ENCODE data around the gene NOMO2.
"Not testable (repeated sequence)": the region's sequence is repeated elsewhere in the genome, so short reads cannot be mapped to it uniquely, and the experiment has no call there.

The NOMO2 gene

DNA sequence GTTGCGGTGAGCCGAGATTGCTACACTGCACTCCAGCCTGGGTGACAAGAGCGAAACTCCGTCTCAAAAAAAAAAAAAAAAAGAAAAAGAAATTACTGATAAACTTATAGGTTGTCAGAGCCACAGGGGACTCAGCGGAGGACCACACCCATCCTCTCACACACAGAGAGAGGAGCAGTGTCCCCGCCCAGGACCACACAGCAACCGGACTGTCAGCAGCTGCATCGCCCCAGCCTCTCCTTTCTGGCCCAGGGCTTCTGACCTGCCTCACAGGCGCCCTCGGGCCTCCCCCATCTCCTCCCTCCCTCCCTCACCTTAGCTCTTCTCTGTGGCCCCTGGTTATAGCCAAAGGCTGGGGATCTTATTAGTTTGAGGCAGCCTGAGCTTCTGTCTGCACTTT lies 27.9 kb upstream of the NOMO2 start:
- not testable (repeated sequence) for H3K27ac Mint-ChIP-seq; H3K4me1 Mint-ChIP-seq (ENCODE audit: low read depth); DNase-seq (ENCODE audit: low spot score); H3K36me3 Mint-ChIP-seq (ENCODE audit: low read depth); H3K9me3 Mint-ChIP-seq; H3K4me3 Mint-ChIP-seq; H3K27me3 Mint-ChIP-seq (ENCODE audit: low read depth)

DNA sequence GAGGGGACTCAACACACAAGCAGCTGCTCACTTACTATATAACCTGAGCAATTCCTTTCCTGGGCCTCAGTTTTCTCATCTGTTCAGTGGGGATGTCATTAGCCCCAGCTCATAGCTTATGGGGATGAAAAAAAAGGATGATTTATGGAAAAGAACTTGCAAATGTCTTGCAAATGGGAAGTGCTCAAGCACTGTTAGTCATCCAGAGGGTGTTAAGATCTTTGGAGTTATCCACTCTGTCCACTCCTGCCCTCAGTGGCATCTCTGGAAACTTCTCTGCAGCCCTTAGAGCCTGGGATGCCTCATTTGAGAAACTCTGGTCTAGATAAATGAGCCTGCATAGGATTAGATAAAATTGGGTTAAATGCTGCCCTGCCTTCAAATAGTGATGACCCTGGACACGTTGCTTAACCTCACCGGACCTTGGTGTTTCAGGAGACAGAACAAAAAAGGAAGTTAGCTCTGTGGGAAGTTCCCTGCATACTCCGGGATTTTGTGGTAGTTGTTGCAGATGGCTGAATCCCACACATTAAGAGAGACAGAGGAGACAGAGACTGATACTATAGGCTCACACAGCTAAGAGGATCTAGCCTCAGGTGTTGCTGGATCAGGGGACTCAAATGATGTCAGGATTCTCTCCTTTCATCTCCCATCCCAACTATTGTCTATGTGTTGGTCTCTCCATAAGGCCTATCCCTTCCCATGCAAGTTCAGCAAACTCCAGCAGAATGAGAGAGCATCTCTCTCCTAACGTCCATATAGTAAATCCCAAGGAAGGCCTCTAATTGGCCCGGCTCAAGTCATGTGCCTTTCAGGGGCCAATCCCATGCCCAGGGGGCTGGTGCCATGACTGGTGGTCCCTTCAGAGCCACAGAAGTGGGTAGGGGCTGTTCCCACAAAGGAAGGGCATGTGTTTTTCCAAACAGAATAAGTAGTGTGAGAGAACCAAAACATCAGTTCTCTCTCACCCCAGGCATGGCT lies 25.0 kb upstream of the NOMO2 start:
- not testable (repeated sequence) for H3K27ac Mint-ChIP-seq; H3K27me3 Mint-ChIP-seq (ENCODE audit: low read depth); H3K4me1 Mint-ChIP-seq (ENCODE audit: low read depth); DNase-seq (ENCODE audit: low spot score); H3K9me3 Mint-ChIP-seq; H3K36me3 Mint-ChIP-seq (ENCODE audit: low read depth); H3K4me3 Mint-ChIP-seq

DNA sequence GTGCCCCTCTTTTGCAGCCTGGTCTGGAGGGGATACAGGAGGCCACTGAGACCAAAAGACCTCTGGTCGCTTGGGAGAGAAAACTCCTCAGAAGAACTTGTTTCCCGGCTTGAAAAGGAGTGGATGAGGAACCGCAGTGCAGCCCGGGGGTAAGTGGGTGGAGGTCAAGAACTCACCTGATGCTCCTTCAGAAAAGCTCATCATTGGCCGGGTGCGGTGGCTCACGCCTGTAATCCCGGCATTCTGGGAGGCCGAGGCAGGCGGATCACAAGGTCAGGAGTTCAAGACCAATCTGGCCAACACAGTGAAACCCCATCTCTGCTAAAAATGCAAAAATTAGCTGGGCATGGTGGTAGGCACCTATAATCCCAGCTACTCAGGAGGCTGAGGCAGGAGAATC lies 23.9 kb upstream of the NOMO2 start:
- not testable (repeated sequence) for H3K27ac Mint-ChIP-seq; H3K27me3 Mint-ChIP-seq (ENCODE audit: low read depth); H3K4me3 Mint-ChIP-seq; DNase-seq (ENCODE audit: low spot score); H3K36me3 Mint-ChIP-seq (ENCODE audit: low read depth); H3K9me3 Mint-ChIP-seq; H3K4me1 Mint-ChIP-seq (ENCODE audit: low read depth)

DNA sequence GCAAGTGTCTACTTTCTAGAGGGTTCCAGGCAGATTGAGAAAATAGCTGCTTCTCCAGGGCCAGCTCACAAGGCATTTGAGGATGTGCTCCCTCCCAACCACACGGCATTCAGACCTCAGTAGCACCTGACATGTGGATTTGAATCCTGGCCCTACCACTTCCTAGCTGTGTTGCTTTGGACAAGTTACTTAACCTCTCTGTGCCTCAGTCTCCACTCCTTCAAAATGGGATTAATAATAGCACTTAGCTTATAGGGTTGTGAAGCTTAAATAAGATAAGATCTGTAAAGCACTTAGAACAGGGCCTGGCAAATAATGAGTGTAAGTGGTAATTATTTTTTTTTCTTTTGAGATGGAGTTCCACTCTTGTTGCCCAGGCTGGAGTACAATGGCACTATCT lies 21.0 kb upstream of the NOMO2 start:
- Mint-ChIP-seq H3K4me1 (ENCODE audit: low read depth) (no peaks in the 10 kb centered on the region), H3K27me3 (ENCODE audit: low read depth) (no peaks in the 10 kb centered on the region), H3K4me3 (no peak overlapping the region), H3K27ac (no peak overlapping the region), H3K36me3 (ENCODE audit: low read depth) (no peaks in the 10 kb centered on the region), H3K9me3 (no peaks in the 10 kb centered on the region)
- no peak for DNase-seq (ENCODE audit: low spot score)

DNA sequence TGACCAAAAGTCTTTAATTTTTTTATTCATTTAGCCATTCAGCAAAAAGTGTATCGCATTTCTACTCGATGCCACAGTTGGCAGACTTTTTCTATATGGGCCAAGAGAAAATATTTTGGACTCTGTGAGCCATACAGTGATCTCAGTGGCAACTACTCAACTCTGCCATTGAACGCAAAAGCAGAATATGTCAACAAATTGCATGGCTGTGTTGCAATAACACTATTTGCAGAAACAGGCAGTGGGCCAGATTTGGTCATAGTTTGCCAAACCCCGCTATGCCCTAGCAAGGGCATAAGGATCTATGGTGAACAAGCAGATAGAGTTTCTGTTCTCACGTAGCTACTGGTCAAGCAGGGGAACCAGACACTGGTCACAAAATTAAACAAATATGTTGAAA lies 18.5 kb upstream of the NOMO2 start:
- not testable (repeated sequence) for H3K36me3 Mint-ChIP-seq (ENCODE audit: low read depth); H3K4me3 Mint-ChIP-seq; H3K27ac Mint-ChIP-seq; H3K27me3 Mint-ChIP-seq (ENCODE audit: low read depth); H3K4me1 Mint-ChIP-seq (ENCODE audit: low read depth); H3K9me3 Mint-ChIP-seq; DNase-seq (ENCODE audit: low spot score)

DNA sequence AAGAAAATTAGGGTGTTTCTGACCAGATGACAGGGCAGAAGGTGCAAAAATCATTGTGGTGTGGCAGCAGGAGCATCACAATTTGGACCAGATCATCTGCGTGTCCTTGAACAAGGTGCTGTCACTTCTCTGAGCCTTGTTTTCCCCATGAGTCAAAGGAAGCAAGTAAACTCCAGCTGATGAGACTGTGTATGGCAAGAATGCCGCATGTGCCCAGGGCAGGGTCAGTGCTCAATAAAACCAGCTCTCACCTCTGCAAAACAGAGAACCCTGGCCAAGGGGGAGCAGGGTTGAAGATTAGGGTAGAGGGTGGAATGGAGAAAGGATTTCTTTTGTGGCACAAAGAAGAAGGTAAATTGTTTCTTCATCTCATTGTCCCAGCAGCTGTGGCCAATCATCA lies 17.4 kb upstream of the NOMO2 start:
- not testable (repeated sequence) for H3K4me1 Mint-ChIP-seq (ENCODE audit: low read depth)

DNA sequence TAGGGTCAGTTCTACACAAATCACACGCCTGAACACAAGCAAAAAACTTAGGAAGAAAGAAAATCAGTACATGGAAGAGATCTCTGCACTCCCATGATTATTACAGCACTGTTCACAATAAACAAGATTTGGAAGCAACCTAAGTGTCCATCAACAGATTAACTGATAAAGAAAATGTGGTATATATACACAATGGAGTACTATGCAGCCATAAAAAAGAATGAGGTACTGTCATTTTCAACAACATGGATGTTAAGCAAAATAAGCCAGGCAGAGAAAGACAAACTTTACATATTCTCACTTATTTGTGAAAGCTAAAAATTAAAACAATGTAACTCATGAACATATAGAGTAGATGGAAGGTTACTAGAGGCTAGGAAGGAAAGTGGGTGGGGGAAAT lies 16.0 kb upstream of the NOMO2 start:
- not testable (repeated sequence) for H3K27ac Mint-ChIP-seq; H3K36me3 Mint-ChIP-seq (ENCODE audit: low read depth); H3K9me3 Mint-ChIP-seq; H3K27me3 Mint-ChIP-seq (ENCODE audit: low read depth); DNase-seq (ENCODE audit: low spot score); H3K4me1 Mint-ChIP-seq (ENCODE audit: low read depth); H3K4me3 Mint-ChIP-seq

More for the DNA sequence above, 17.4 kb upstream of the NOMO2 start:
- H3K4me3 Mint-ChIP-seq; H3K27ac Mint-ChIP-seq; H3K36me3 Mint-ChIP-seq (ENCODE audit: low read depth); H3K27me3 Mint-ChIP-seq (ENCODE audit: low read depth); DNase-seq (ENCODE audit: low spot score); H3K9me3 Mint-ChIP-seq: not testable (repeated sequence)

DNA sequence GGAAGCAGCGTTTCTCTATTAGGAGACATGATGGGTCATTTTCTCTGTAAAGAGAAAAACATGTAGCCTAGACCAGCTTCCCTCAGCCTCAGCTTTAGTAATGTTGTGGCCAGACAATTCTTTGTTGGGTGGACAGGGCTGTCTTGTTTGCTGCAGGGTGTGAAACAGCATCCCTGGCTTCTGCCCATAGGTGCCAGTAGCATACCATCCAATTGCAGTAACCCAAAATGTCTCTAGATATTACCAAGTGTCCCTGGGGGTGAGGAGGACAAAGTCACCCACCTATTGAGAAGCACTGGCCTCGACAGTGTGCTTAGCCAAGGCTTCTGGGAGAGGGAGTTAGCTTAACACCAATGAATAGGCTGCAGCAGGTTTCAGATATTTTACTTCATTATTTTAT lies 14.0 kb upstream of the NOMO2 start:
- H3K27ac Mint-ChIP-seq; DNase-seq (ENCODE audit: low spot score); H3K4me3 Mint-ChIP-seq; H3K9me3 Mint-ChIP-seq; H3K4me1 Mint-ChIP-seq (ENCODE audit: low read depth); H3K36me3 Mint-ChIP-seq (ENCODE audit: low read depth); H3K27me3 Mint-ChIP-seq (ENCODE audit: low read depth): not testable (repeated sequence)

DNA sequence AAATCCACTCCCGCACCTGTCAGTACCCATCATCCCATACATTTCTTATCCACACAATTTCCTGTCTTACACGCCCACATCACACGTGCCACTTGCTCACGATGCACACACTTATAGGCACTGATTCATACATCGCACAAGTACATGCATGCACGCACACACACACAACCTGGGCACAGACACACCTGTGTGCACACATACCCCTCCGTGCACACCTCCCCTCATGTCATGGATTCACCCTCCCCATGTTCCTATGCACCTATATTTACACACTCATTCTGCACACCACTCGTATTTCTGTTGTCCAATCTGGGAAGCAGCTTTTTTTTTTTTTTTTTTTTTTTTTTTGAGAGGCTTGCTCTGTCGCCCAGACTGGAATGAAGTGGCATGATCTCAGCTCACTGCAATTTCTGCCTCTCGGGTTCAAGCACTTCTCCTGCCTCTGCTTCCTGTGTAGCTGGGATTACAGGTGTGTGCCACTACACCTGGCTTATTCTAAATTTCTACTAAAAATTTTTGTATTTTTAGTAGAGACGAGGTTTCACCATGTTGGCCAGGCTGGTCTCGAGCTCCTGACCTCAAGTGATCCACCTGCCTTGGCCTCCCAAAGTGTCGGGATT lies 13.5 kb upstream of the NOMO2 start:
- H3K9me3 Mint-ChIP-seq; DNase-seq (ENCODE audit: low spot score); H3K36me3 Mint-ChIP-seq (ENCODE audit: low read depth); H3K4me3 Mint-ChIP-seq; H3K27ac Mint-ChIP-seq; H3K4me1 Mint-ChIP-seq (ENCODE audit: low read depth); H3K27me3 Mint-ChIP-seq (ENCODE audit: low read depth): not testable (repeated sequence)

DNA sequence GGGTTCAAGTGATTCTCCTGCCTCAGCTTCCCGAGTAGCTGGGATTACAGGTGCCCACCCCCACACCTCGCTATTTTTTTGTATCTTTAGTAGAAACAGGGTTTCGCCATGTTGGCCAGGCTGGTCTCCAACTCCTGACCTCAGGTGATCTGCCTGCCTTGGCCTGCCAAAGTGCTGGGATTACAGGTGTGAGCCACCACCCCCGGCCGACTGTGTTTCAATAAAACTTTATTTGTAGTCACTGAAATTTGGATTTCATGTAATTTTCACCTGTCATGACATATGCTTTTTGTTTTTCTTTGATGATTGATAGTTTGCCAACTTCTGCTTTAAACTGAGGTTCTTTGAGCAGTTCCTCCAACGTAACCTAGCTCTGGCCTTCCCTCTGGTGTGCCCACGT lies 12.0 kb upstream of the NOMO2 start:
- not testable (repeated sequence) for H3K9me3 Mint-ChIP-seq; H3K4me3 Mint-ChIP-seq; H3K4me1 Mint-ChIP-seq (ENCODE audit: low read depth); H3K27ac Mint-ChIP-seq; H3K27me3 Mint-ChIP-seq (ENCODE audit: low read depth); DNase-seq (ENCODE audit: low spot score); H3K36me3 Mint-ChIP-seq (ENCODE audit: low read depth)

DNA sequence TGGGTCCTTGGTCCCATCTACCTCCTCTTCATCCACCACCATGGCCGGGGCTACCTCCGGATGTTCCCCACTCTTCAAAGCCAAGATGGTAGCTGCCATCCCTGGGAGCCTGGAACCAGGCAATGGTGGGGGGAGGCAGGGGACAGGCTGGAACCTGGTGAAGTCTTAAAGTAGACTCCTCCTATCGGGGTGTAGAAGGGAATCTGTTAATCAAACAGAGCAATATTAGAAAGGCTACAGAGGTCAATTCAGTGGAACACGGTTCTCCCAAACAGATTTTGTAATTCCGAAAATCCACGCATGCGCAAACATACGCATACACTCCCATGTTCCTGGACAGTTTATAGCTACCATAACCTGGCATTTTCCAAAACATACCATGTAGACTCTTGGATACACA lies 11.1 kb upstream of the NOMO2 start:
- H3K27me3 Mint-ChIP-seq (ENCODE audit: low read depth); H3K9me3 Mint-ChIP-seq; H3K36me3 Mint-ChIP-seq (ENCODE audit: low read depth); H3K27ac Mint-ChIP-seq; H3K4me1 Mint-ChIP-seq (ENCODE audit: low read depth); DNase-seq (ENCODE audit: low spot score); H3K4me3 Mint-ChIP-seq: not testable (repeated sequence)

DNA sequence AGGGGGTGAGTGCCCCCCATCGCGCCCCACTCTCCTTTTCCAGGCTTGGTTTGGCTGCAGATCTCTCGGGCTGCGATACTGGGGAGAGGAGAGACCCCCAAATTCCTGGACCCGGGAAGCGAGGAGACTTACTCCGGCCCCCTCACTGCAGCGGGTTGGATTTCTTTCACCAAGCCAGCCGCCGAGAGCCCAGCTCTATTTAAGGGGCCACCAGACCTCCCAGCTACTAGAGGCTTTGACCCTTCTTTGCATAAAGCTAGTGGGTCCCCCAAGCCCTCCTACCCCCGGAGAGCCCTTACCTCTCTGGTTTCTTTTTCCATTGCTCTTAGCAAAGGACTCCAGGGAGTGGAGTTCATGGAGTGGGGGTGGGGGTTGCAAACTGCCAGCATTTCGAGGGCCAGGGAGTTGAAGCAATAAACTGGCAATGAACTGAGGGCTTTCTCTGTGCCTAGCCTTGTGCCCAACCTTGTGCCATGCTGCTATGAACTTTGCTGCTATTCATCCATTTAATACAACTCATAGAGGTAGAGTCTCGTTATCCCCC lies 9.5 kb upstream of the NOMO2 start:
- not testable (repeated sequence) for H3K27me3 Mint-ChIP-seq (ENCODE audit: low read depth); DNase-seq (ENCODE audit: low spot score); H3K27ac Mint-ChIP-seq; H3K4me1 Mint-ChIP-seq (ENCODE audit: low read depth); H3K4me3 Mint-ChIP-seq; H3K9me3 Mint-ChIP-seq; H3K36me3 Mint-ChIP-seq (ENCODE audit: low read depth)

DNA sequence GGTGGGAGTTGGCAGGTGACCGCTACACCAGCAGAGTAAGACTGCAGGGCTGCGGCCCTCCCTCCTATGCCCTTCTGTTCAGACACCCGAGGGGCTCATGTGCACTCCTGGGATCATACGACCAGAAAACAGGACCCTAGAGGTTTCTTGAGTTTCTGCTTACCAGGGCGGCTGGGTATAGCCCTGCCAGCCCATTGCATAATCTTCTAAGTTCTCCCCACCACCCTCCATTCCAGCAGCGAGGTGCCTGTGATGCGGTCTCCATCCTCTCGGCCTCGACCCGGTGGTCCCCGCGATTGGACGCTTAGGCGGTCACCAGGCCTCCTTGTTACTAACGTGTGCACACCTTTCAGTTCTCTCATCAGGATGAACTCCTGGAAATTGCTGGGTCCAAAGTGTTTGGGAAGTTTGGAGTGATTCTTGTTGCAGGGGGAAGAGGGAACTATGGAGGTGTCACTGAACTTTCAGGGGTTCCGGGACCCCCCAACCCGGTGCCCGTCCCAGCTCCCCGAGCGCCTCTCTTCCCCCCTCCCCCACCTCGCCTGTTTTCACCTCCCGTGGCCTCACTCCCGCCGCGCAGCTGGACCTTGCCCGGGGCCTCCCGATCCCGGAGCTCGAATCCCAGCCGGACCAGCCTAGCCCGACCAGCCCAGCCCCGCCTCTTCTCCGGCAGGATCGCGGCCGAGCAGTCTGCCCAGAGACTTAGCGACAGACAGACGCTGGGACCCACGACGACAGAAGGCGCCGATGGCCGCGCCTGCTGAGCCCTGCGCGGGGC lies 8.8 kb upstream of the NOMO2 start:
- not testable (repeated sequence) for H3K27me3 Mint-ChIP-seq (ENCODE audit: low read depth); H3K4me3 Mint-ChIP-seq; H3K27ac Mint-ChIP-seq; H3K4me1 Mint-ChIP-seq (ENCODE audit: low read depth); DNase-seq (ENCODE audit: low spot score); H3K9me3 Mint-ChIP-seq; H3K36me3 Mint-ChIP-seq (ENCODE audit: low read depth)
